HepG2 (cell line): ENCODE results near the gene GPR176. TPM values are rescaled to one million over a fixed set of nuclear protein-coding genes. Genes with fewer than 3 reads are reported as not detected.

ENCODE experiments used
- ATAC-seq: fragments of 200-7000 bp; cut with Tn5 transposase; 3 replicates; pipeline ENCODE4 v1.9.1; 2020; ENCODE audit warnings: mild to moderate bottlenecking, moderate library complexity
- BruUV-seq: library from RNA; stranded (reverse); fragments of 400-500 nt; replicated peaks from 2 replicates; lab custom pipeline; 2021; lab: Mats Ljungman, UMichigan
- CTCF ChIA-PET: fragments of 300-600 bp; formaldehyde crosslinking; extraction: SDS; loops from one replicate; lab custom pipeline; 2021; ENCODE audit warnings: low total read pairs, inconsistent platforms, low intra/inter-chr PET ratio; lab: Yijun Ruan, JAX
- POLR2A ChIA-PET: fragments of 350-600 bp; sonication (Branson Sonifier 250); formaldehyde crosslinking; loops from one replicate; lab custom pipeline; 2020; ENCODE audit warnings: antibody characterized with exemption, inconsistent platforms; lab: Yijun Ruan, JAX
- DNase-seq: peaks from one replicate; pipeline ENCODE4 v3.0.0-alpha.2; 2015; ENCODE audit warnings: low spot score
- FAIRE-seq: peaks from 3 replicates; lab custom pipeline; 2011; peaks lifted over from hg19 to GRCh38; lab: Jason Lieb, UNC
- H2AFZ ChIP-seq: one replicate; pipeline ENCODE4 v1.6.1; 2011; ENCODE audit warnings: low read length, inconsistent platforms
- H3K27ac ChIP-seq: fragments of 300-600 bp; 3 replicates; pipeline ENCODE4 v1.8.0; 2011; ENCODE audit warnings: mixed run types, mild to moderate bottlenecking, mixed read lengths, low read length, inconsistent platforms; ENCODE audit not compliant: insufficient read depth; ENCODE audit errors: extremely low read length
- H3K27me3 ChIP-seq, 2 experiments: fragments of 200-600 bp in 1 of 2; 2 replicates in 1 of 2; 3 replicates in 1 of 2; pipeline versions ENCODE4 v1.6.0 to v1.8.0; 2011; ENCODE audit warnings: low read length in 2 of 2, mild to moderate bottlenecking in 2 of 2, moderate library complexity in 2 of 2, inconsistent platforms in 1 of 2; ENCODE audit not compliant: insufficient read depth in 2 of 2, control insufficient read depth in 1 of 2
- H3K36me3 ChIP-seq, 2 experiments: fragments of 200-600 bp in 1 of 2; replicated peaks in 1 of 2; 2 replicates in 1 of 2; 3 replicates in 1 of 2; pipeline versions ENCODE4 v1.5.1 to v1.8.0; 2011; ENCODE audit warnings: low read length in 2 of 2, inconsistent platforms in 1 of 2; ENCODE audit not compliant: insufficient read depth in 2 of 2, control insufficient read depth in 1 of 2
- H3K4me1 ChIP-seq: 2 replicates; pipeline ENCODE4 v1.5.1; 2012; ENCODE audit warnings: low read length, inconsistent platforms; ENCODE audit not compliant: insufficient read depth
- H3K4me2 ChIP-seq: 2 replicates; pipeline ENCODE4 v1.6.0; 2011; ENCODE audit warnings: low read depth, low read length, inconsistent platforms
- H3K4me3 ChIP-seq, 3 experiments: fragments of 200-600 bp in 1 of 3; sonication (generic), shearing (Covaris generic) in 1 of 3; replicated peaks in 1 of 3; 2 replicates each; pipeline ENCODE4 v1.5.1; 2011 to 2016; ENCODE audit warnings: low read length in 3 of 3, inconsistent platforms in 2 of 3, low read depth in 2 of 3, mild to moderate bottlenecking in 2 of 3, control low read depth in 1 of 3, mixed read lengths in 1 of 3; ENCODE audit not compliant: insufficient read depth in 1 of 3
- H3K79me2 ChIP-seq: one replicate; pipeline ENCODE4 v1.6.1; 2011; ENCODE audit warnings: low read length, inconsistent platforms; ENCODE audit not compliant: insufficient read depth
- H3K9ac ChIP-seq: 2 replicates; pipeline ENCODE4 v1.6.0; 2011; ENCODE audit warnings: mild to moderate bottlenecking, low read depth, low read length, inconsistent platforms; ENCODE audit not compliant: insufficient read depth
- H3K9me3 ChIP-seq: 2 replicates; pipeline ENCODE4 v1.5.1; 2012; ENCODE audit warnings: mild to moderate bottlenecking, low read length
- H4K20me1 ChIP-seq: 2 replicates; pipeline ENCODE4 v1.6.0; 2011; ENCODE audit warnings: inconsistent platforms, mild to moderate bottlenecking, low read length, moderate library complexity; ENCODE audit not compliant: insufficient read depth
- ELF3 ChIP-seq: IDR thresholded peaks from 2 replicates; pipeline ENCODE4 v1.6.1; 2016; ENCODE audit warnings: missing genetic modification reagents, missing compliant biosample characterization
- FOSL2 ChIP-seq: sonication (generic); formaldehyde crosslinking; IDR thresholded peaks from 2 replicates; pipeline ENCODE4 v1.4.0; 2020; ENCODE audit warnings: missing genetic modification reagents
- GLI4 ChIP-seq: sonication (generic); formaldehyde crosslinking; IDR thresholded peaks from 2 replicates; pipeline ENCODE4 v1.5.1; 2020; ENCODE audit warnings: missing genetic modification reagents, mild to moderate bottlenecking, moderate library complexity, borderline replicate concordance
- GZF1 ChIP-seq: sonication (generic); formaldehyde crosslinking; IDR thresholded peaks from 2 replicates; pipeline ENCODE4 v1.5.1; 2020; ENCODE audit warnings: mild to moderate bottlenecking, missing genetic modification reagents
- HINFP ChIP-seq: sonication (generic); formaldehyde crosslinking; IDR thresholded peaks from 2 replicates; pipeline ENCODE4 v1.4.0; 2020; ENCODE audit warnings: low read depth, mild to moderate bottlenecking, missing genetic modification reagents
- HMGA1 ChIP-seq: sonication (generic); formaldehyde crosslinking; conservative IDR thresholded peaks from 2 replicates; pipeline ENCODE4 v1.4.0; 2020; ENCODE audit warnings: missing genetic modification reagents
- KLF9 ChIP-seq: IDR thresholded peaks from 2 replicates; pipeline ENCODE4 v1.6.1; 2016; ENCODE audit warnings: low read depth
- LCORL ChIP-seq, 2 experiments: fragments of 450-650 bp in 1 of 2; sonication (generic) in 1 of 2; formaldehyde crosslinking in 1 of 2; IDR thresholded peaks; 2 replicates each; pipeline versions ENCODE4 v1.5.0 to v1.6.1; 2017 to 2020; ENCODE audit warnings: antibody characterized with exemption in 1 of 2, missing genetic modification reagents in 1 of 2
- POLR2AphosphoS2 ChIP-seq: IDR thresholded peaks from 2 replicates; pipeline ENCODE4 v1.6.1; 2011; ENCODE audit warnings: low read depth, low read length, improper control_type of control experiment
- REST ChIP-seq, 2 experiments: IDR thresholded peaks; 2 replicates each; pipeline ENCODE4 v1.6.1; 2011 to 2012; ENCODE audit warnings: low read length in 2 of 2, borderline replicate concordance in 1 of 2, low read depth in 1 of 2, mild to moderate bottlenecking in 1 of 2, moderate library complexity in 1 of 2
- SOX5 ChIP-seq: IDR thresholded peaks from 2 replicates; pipeline ENCODE4 v1.6.1; 2016; ENCODE audit warnings: borderline replicate concordance
- TEAD3 ChIP-seq: optimal IDR thresholded peaks from 2 replicates; pipeline ENCODE3; 2016; ENCODE audit warnings: borderline replicate concordance
- WIZ ChIP-seq: sonication (generic); formaldehyde crosslinking; IDR thresholded peaks from 2 replicates; pipeline ENCODE4 v1.5.1; 2020; ENCODE audit warnings: mild to moderate bottlenecking, missing genetic modification reagents
- ZNF713 ChIP-seq: sonication (generic); formaldehyde crosslinking; IDR thresholded peaks from 2 replicates; pipeline ENCODE4 v1.4.0; 2020; ENCODE audit warnings: mild to moderate bottlenecking, missing genetic modification reagents
- WGBS: methylation state at CpG from one replicate; pipeline ENCODE4 v1.1.6; 2017; ENCODE audit warnings: low lambda C conversion rate; 5-methylcytosine and 5-hydroxymethylcytosine counted together
- in situ Hi-C: cut with HindIII; loops from 2 replicates; pipeline ENCODE4 v1.10.0; 2017; ENCODE audit warnings: low pct_unique_long_range_greater_than_20kb; ENCODE audit not compliant: extremely low pct_ligation_motif_present
- intact Hi-C: fragments of 100-400 bp; cut with micrococcal nuclease; formaldehyde crosslinking; loops from one replicate; pipeline ENCODE4 v1.10.0; 2022; ENCODE audit not compliant: unreplicated experiment
- polyA plus RNA-seq, 8 experiments: library from polyadenylated mRNA; depleted of rRNA in 3 of 8; stranded (reverse) in 7 of 8; unstranded in 1 of 8; fragments of >200 nt; fragmentation: Illumina TruSeq in 4 of 8; extraction: Trizol in 4 of 8; gene quantifications; 2 replicates each; pipeline versions ENCODE4 v1.2.1 to v1.2.3, GENCODE V29; 2011 to 2016; ENCODE audit warnings: low read depth in 4 of 8, missing spikeins in 1 of 8, mixed read lengths in 1 of 8; ENCODE audit not compliant: insufficient read depth in 1 of 8
- total RNA-seq, 5 experiments: library from RNA; depleted of rRNA; stranded (reverse); fragments of >200 nt; fragmentation: Illumina TruSeq; extraction: Trizol; gene quantifications; 2 replicates each; pipeline ENCODE4 v1.2.3, GENCODE V29; 2016; ENCODE audit warnings: low read depth in 1 of 5

GPR176 gene
- total and polyA plus RNA-seq, 2 of the 13 experiments (the other 11 are each of a cell fraction or from before 2014, with no cell fraction given): 0.11 to 0.20 TPM

- Histone ChIP-seq H3K4me1 (peaks cover 45% of the 10 kb centered on the region), H3K4me3 (no peak overlapping the region), H3K27me3 (no peaks in the 10 kb centered on the region; a peak in 2 of 5 replicates), H3K9me3 (no peaks in the 10 kb centered on the region), H3K79me2 (no peaks in the 10 kb centered on the region), H3K36me3 (no peaks in the 10 kb centered on the region), H3K4me2 (no peak overlapping the region), H3K27ac (no peak overlapping the region), H4K20me1 (no peaks in the 10 kb centered on the region), H2AFZ (no peak overlapping the region), H3K9ac (no peak overlapping the region)
- intact Hi-C loops (loop anchor here (2.0 to 5.0 kb wide), 2 partner anchors 149 to 246 kb away; partner anchors contain the start of gene EIF2AK4), in situ Hi-C loops (loop anchor here (5.0 kb wide), 1 partner anchor 91 kb away; no protein-coding TSS in a partner anchor)
- no peak for FAIRE-seq
- no peak for ATAC-seq
- 96% methylated on average over 7 of the region's 7 CpGs for WGBS
- DNase-seq: no peak
- BruUV-seq: no TSS peak
- TF ChIP-seq KLF9 (CRISPR knock-in tag) (no peak), HMGA1 (CRISPR knock-in tag) (no peak), ZNF713 (CRISPR knock-in tag) (no peak), POLR2AphosphoS2 (no peak), TEAD3 (CRISPR knock-in tag) (no peak), LCORL (IDR thresholded peaks at IDR 0.05) (no peak), LCORL (CRISPR knock-in tag; IDR thresholded peaks at IDR 0.05) (no peak), FOSL2 (CRISPR knock-in tag) (no peak), HINFP (CRISPR knock-in tag) (no peak), SOX5 (no peak), GLI4 (CRISPR knock-in tag) (no peak), GZF1 (no peak), WIZ (CRISPR knock-in tag) (no peak), ELF3 (CRISPR knock-in tag) (no peak), REST (IDR thresholded peaks at IDR 0.05; ENCODE audit: borderline replicate concordance in 1 of 2, low read depth in 1 of 2, low read length in 2 of 2) (no peak)
- ChIA-PET CTCF (interaction anchor here (1.9 kb wide), 1 partner anchor 89 kb away, joined by 16 read pairs; no protein-coding TSS in a partner anchor), POLR2A (no interaction called here)
Observed at GRCh38 chr15:39785841-39786240, 134.2 kb downstream of the GPR176 start.
